Measurements from ENCODE around the gene HDDC2. TPM values are rescaled to one million over a fixed set of nuclear protein-coding genes. Genes with fewer than 3 reads are reported as not detected.

HDDC2 gene
- total RNA-seq, 1 experiment from 2014 or later: 95.6 TPM

GRCh38 chr6:125232466-125232865 is 69.3 kb downstream of the HDDC2 start:
- Histone ChIP-seq H3K4me1 (ENCODE audit: control insufficient read depth in 1 of 2, insufficient read depth in 2 of 2, low read length in 2 of 2) (no peaks in the 10 kb centered on the region), H4K20me1 (ENCODE audit: insufficient read depth) (no peaks in the 10 kb centered on the region), H3K9me3 (ENCODE audit: control insufficient read depth in 1 of 2, insufficient read depth in 1 of 2, low read depth in 1 of 2, low read length in 2 of 2) (no peaks in the 10 kb centered on the region), H3K4me2 (ENCODE audit: low read length) (no peak overlapping the region), H3K36me3 (ENCODE audit: control insufficient read depth in 1 of 2, insufficient read depth in 2 of 2, low read length in 2 of 2) (no peaks in the 10 kb centered on the region), H3K4me3 (replicated peaks in 1 of 2; ENCODE audit: low read depth in 1 of 2, low read length in 2 of 2) (no peak overlapping the region), H2AFZ (ENCODE audit: low read depth, low read length, poor library complexity, severe bottlenecking) (no peak overlapping the region), H3K27me3 (ENCODE audit: insufficient read depth, low read length) (no peaks in the 10 kb centered on the region), H3K79me2 (ENCODE audit: insufficient read depth, low read length) (no peaks in the 10 kb centered on the region), H3K27ac (ENCODE audit: low read depth, low read length) (no peak overlapping the region), H3K9ac (ENCODE audit: low read length) (no peak overlapping the region), H3K9me2 (ENCODE audit: insufficient read depth) (no peaks in the 10 kb centered on the region)
- ChIA-PET CTCF (no interaction called here), RAD21 (ENCODE audit: low non-redundant PET in 1 of 2, low total read pairs in 2 of 2, uncharacterized antibody in 2 of 2, unreplicated experiment in 2 of 2) (no interaction called here), POLR2A (no interaction called here)
- DNase-seq (ENCODE audit: low read depth, low spot score) (no peak), ATAC-seq (no peak)
- no peak for TF ChIP-seq REST (IDR thresholded peaks at IDR 0.05; ENCODE audit: low read depth)
- TF ChIP-seq CTCF (IDR thresholded peaks at IDR 0.05 in 2 of 3, conservative IDR thresholded peaks at IDR 0.05 in 1 of 3; ENCODE audit: borderline replicate concordance in 1 of 3, insufficient read depth in 1 of 3, low read depth in 2 of 3, low read length in 2 of 3): no peak
- TF ChIP-seq MAX (IDR thresholded peaks at IDR 0.05): no peak
- TF ChIP-seq CEBPB (IDR thresholded peaks at IDR 0.05; ENCODE audit: low read depth): no peak
- no peak for TF ChIP-seq EGR1 (IDR thresholded peaks at IDR 0.05; ENCODE audit: low read depth)
- no peak for TF ChIP-seq JUND (IDR thresholded peaks at IDR 0.05)
- TF ChIP-seq YY1 (IDR thresholded peaks at IDR 0.05; ENCODE audit: extremely low read depth, insufficient replicate concordance, low read depth, low read length): no peak
- TF ChIP-seq EZH2 (IDR thresholded peaks at IDR 0.05): no peak
- TF ChIP-seq ATF3 (IDR thresholded peaks at IDR 0.05): no peak
- TF ChIP-seq ZNF274 (IDR thresholded peaks at IDR 0.05; ENCODE audit: low read depth, low read length): no peak
- no peak for TF ChIP-seq RAD21 (IDR thresholded peaks at IDR 0.05; ENCODE audit: low read depth)
- no peak for TF ChIP-seq POLR2AphosphoS5 (IDR thresholded peaks at IDR 0.05; ENCODE audit: low read depth, low read length)
- TF ChIP-seq SRF (IDR thresholded peaks at IDR 0.05; ENCODE audit: low read depth): no peak
- no peak for TF ChIP-seq ZFX (IDR thresholded peaks at IDR 0.05)
- no peak for TF ChIP-seq SP1 (IDR thresholded peaks at IDR 0.05; ENCODE audit: low read depth)
- TF ChIP-seq EZH2phosphoT487 (IDR thresholded peaks at IDR 0.05; ENCODE audit: borderline replicate concordance): no peak
- TF ChIP-seq POLR2A (IDR thresholded peaks at IDR 0.05; ENCODE audit: borderline replicate concordance, extremely low read depth, insufficient read depth, insufficient read length): no peak
- no TSS peak for BruUV-seq (replicated peaks)
- intact Hi-C loops (cut with micrococcal nuclease): no loop called here

Data from HCT116 (cell line).